HepG2 (cell line): ENCODE data around the gene UTP4.

ENCODE experiments used
- FOXM1 ChIP-seq: sonication (generic); formaldehyde crosslinking; IDR thresholded peaks from 2 replicates; pipeline ENCODE4 v1.5.0; 2020; ENCODE audit warnings: missing genetic modification reagents
- IRF2 ChIP-seq: IDR thresholded peaks from 2 replicates; pipeline ENCODE4 v1.6.1; 2018; ENCODE audit warnings: missing genetic modification reagents, missing compliant biosample characterization
- ZNF34 ChIP-seq: sonication (generic); formaldehyde crosslinking; IDR thresholded peaks from 2 replicates; pipeline ENCODE4 v1.4.0; 2020; ENCODE audit warnings: mild to moderate bottlenecking, missing genetic modification reagents, borderline replicate concordance
- TF ChIP-seq, protein P1 (sequence below): sonication (generic); formaldehyde crosslinking; IDR thresholded peaks from 2 replicates; pipeline ENCODE4 v1.5.0; 2020; ENCODE audit warnings: mild to moderate bottlenecking, missing genetic modification reagents, moderate library complexity

DNA sequence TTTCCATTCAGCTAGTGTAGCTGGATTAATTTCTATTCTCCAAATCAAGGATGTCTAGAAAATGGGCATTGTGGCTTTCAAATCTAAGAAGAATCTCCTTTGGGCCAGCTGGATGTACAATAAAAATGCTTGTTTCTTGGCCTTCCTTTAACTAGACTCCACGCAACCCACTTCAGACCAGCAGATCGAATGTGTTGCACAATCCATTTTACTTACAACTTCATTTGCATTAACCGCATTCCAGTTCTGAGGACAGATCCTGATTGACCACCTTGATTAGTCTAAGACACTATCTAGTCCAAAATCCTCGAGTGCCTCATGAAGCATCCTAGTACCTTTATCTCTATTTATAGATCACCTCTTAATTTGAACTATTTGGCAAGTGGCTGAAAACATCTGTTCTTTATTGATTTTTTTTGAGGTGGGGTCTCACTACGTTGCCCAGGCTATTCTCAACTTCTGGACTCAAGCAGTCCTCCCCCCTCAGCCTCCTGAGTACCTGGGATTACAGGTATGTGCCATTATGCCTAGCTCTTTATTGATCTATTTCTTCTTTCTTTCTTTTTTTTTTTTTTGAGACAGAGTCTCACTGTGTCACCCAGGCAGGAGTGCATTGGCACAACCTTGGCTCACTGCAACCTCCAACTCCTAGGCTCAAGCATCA lies 47.3 kb upstream of the UTP4 start:
- TF ChIP-seq, protein P1, sequence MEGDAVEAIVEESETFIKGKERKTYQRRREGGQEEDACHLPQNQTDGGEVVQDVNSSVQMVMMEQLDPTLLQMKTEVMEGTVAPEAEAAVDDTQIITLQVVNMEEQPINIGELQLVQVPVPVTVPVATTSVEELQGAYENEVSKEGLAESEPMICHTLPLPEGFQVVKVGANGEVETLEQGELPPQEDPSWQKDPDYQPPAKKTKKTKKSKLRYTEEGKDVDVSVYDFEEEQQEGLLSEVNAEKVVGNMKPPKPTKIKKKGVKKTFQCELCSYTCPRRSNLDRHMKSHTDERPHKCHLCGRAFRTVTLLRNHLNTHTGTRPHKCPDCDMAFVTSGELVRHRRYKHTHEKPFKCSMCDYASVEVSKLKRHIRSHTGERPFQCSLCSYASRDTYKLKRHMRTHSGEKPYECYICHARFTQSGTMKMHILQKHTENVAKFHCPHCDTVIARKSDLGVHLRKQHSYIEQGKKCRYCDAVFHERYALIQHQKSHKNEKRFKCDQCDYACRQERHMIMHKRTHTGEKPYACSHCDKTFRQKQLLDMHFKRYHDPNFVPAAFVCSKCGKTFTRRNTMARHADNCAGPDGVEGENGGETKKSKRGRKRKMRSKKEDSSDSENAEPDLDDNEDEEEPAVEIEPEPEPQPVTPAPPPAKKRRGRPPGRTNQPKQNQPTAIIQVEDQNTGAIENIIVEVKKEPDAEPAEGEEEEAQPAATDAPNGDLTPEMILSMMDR (CRISPR knock-in tag), result no peak
- TF ChIP-seq FOXM1 (CRISPR knock-in tag) (no peak), IRF2 (CRISPR knock-in tag) (no peak), ZNF34 (CRISPR knock-in tag) (no peak)
